WTC11 (cell line): ENCODE data around the gene HOXD1. TPM values are rescaled to one million over a fixed set of nuclear protein-coding genes. Genes with fewer than 3 reads are reported as not detected.

ENCODE experiments used
- ATAC-seq: fragments of 200-7000 bp; cut with Tn5 transposase; 2 replicates; pipeline ENCODE4 v1.10.0; 2021; ENCODE audit warnings: mild to moderate bottlenecking, moderate library complexity
- CTCF ChIA-PET: fragments of 300-600 bp; sonication (Branson Sonifier 250); formaldehyde crosslinking; loops from one replicate; lab custom pipeline; 2021; ENCODE audit warnings: antibody characterized with exemption; lab: Charles Lee
- POLR2A ChIA-PET: fragments of 350-600 bp; sonication (Branson Sonifier 250); formaldehyde crosslinking; loops from one replicate; lab custom pipeline; 2021; ENCODE audit warnings: antibody characterized with exemption; lab: Charles Lee
- DNase-seq: peaks from one replicate; pipeline ENCODE4 v3.0.0; 2021; ENCODE audit warnings: low spot score
- H3K27ac Mint-ChIP-seq: 2 replicates; pipeline ENCODE4 v1.8.0; 2021; ENCODE audit warnings: mixed read lengths
- H3K27me3 Mint-ChIP-seq: 2 replicates; pipeline ENCODE4 v1.8.0; 2021; ENCODE audit warnings: low read depth, mild to moderate bottlenecking, moderate library complexity, mixed read lengths
- H3K36me3 Mint-ChIP-seq: 2 replicates; pipeline ENCODE4 v1.8.0; 2021; ENCODE audit warnings: mixed read lengths
- H3K4me1 Mint-ChIP-seq: 2 replicates; pipeline ENCODE4 v1.8.0; 2022; ENCODE audit warnings: mixed read lengths
- H3K4me3 Mint-ChIP-seq: 2 replicates; pipeline ENCODE4 v1.8.0; 2021; ENCODE audit warnings: mild to moderate bottlenecking, moderate library complexity, mixed read lengths
- H3K9me3 Mint-ChIP-seq: 2 replicates; pipeline ENCODE4 v1.8.0; 2021; ENCODE audit warnings: mixed read lengths
- CREB1 ChIP-seq: sonication (generic); formaldehyde crosslinking; IDR thresholded peaks from 2 replicates; pipeline ENCODE4 v1.8.0; 2023; ENCODE audit warnings: mild to moderate bottlenecking, missing genetic modification reagents
- ESRRA ChIP-seq: sonication (generic); formaldehyde crosslinking; IDR thresholded peaks from 2 replicates; pipeline ENCODE4 v1.8.1; 2022; ENCODE audit warnings: mild to moderate bottlenecking, missing genetic modification reagents, borderline replicate concordance
- ETV6 ChIP-seq: sonication (generic); formaldehyde crosslinking; IDR thresholded peaks from 2 replicates; pipeline ENCODE4 v1.8.1; 2022; ENCODE audit warnings: mild to moderate bottlenecking, missing genetic modification reagents
- GABPB1 ChIP-seq: sonication (generic); formaldehyde crosslinking; IDR thresholded peaks from 2 replicates; pipeline ENCODE4 v1.8.1; 2023; ENCODE audit warnings: mild to moderate bottlenecking, missing genetic modification reagents
- HMGA2 ChIP-seq: fragments of 250-450 bp; sonication (Bioruptor Pico); IDR thresholded peaks from 2 replicates; pipeline ENCODE4 v1.4.0; 2021; ENCODE audit warnings: mild to moderate bottlenecking, moderate library complexity
- MXD4 ChIP-seq: fragments of 250-450 bp; sonication (Bioruptor Pico); IDR thresholded peaks from 2 replicates; pipeline ENCODE4 v1.8.0; 2021; ENCODE audit warnings: mild to moderate bottlenecking, moderate library complexity, borderline replicate concordance
- MYBL2 ChIP-seq: sonication (generic); formaldehyde crosslinking; IDR thresholded peaks from 2 replicates; pipeline ENCODE4 v1.8.1; 2023; ENCODE audit warnings: mild to moderate bottlenecking, moderate library complexity, missing genetic modification reagents
- NFYB ChIP-seq: sonication (generic); formaldehyde crosslinking; conservative IDR thresholded peaks from 2 replicates; pipeline ENCODE4 v1.8.0; 2022; ENCODE audit warnings: low read depth, missing genetic modification reagents
- NR2C2 ChIP-seq: sonication (generic); formaldehyde crosslinking; IDR thresholded peaks from 2 replicates; pipeline ENCODE4 v1.8.0; 2022; ENCODE audit warnings: mild to moderate bottlenecking, missing genetic modification reagents
- OVOL2 ChIP-seq: fragments of 250-450 bp; sonication (Bioruptor Pico); IDR thresholded peaks from 2 replicates; pipeline ENCODE4 v1.9.0; 2021; ENCODE audit warnings: mild to moderate bottlenecking, borderline replicate concordance
- ZBTB21 ChIP-seq: sonication (generic); formaldehyde crosslinking; IDR thresholded peaks from 2 replicates; pipeline ENCODE4 v1.8.1; 2023; ENCODE audit warnings: mild to moderate bottlenecking, missing genetic modification reagents, borderline replicate concordance
- ZNF219 ChIP-seq: sonication (generic); formaldehyde crosslinking; IDR thresholded peaks from 2 replicates; pipeline ENCODE4 v1.8.0; 2023; ENCODE audit warnings: missing genetic modification reagents, mild to moderate bottlenecking, borderline replicate concordance
- ZNF232 ChIP-seq: sonication (generic); formaldehyde crosslinking; IDR thresholded peaks from 2 replicates; pipeline ENCODE4 v1.8.0; 2022; ENCODE audit warnings: mild to moderate bottlenecking, missing genetic modification reagents
- total RNA-seq: library from RNA; stranded (reverse); gene quantifications from 3 replicates; pipeline ENCODE4 v1.2.3, GENCODE V29; 2021
- TF ChIP-seq, protein P1 (sequence below): fragments of 250-450 bp; sonication (Bioruptor Pico); IDR thresholded peaks from 2 replicates; pipeline ENCODE4 v2.1.2; 2022; ENCODE audit warnings: mild to moderate bottlenecking, moderate library complexity
- TF ChIP-seq, protein P2 (sequence below): sonication (generic); formaldehyde crosslinking; IDR thresholded peaks from 2 replicates; pipeline ENCODE4 v1.8.1; 2023; ENCODE audit warnings: mild to moderate bottlenecking, missing genetic modification reagents
- TF ChIP-seq, protein P3 (sequence below): sonication (generic); formaldehyde crosslinking; IDR thresholded peaks from 2 replicates; pipeline ENCODE4 v1.8.1; 2022; ENCODE audit warnings: low read depth, missing genetic modification reagents, borderline replicate concordance
- TF ChIP-seq, protein P4 (sequence below): sonication (generic); formaldehyde crosslinking; IDR thresholded peaks from 2 replicates; pipeline ENCODE4 v1.8.1; 2023; ENCODE audit warnings: mild to moderate bottlenecking, moderate library complexity, missing genetic modification reagents
- TF ChIP-seq, protein P5 (sequence below): sonication (generic); formaldehyde crosslinking; IDR thresholded peaks from 2 replicates; pipeline ENCODE4 v1.8.1; 2022; ENCODE audit warnings: low read depth, mild to moderate bottlenecking, moderate library complexity, missing genetic modification reagents, borderline replicate concordance
- TF ChIP-seq, protein P6 (sequence below): sonication (generic); formaldehyde crosslinking; IDR thresholded peaks from 2 replicates; pipeline ENCODE4 v1.8.0; 2022; ENCODE audit warnings: mild to moderate bottlenecking, missing genetic modification reagents

Gene HOXD1
- total RNA-seq, 1 experiment from 2014 or later, result 0.22 TPM

DNA sequence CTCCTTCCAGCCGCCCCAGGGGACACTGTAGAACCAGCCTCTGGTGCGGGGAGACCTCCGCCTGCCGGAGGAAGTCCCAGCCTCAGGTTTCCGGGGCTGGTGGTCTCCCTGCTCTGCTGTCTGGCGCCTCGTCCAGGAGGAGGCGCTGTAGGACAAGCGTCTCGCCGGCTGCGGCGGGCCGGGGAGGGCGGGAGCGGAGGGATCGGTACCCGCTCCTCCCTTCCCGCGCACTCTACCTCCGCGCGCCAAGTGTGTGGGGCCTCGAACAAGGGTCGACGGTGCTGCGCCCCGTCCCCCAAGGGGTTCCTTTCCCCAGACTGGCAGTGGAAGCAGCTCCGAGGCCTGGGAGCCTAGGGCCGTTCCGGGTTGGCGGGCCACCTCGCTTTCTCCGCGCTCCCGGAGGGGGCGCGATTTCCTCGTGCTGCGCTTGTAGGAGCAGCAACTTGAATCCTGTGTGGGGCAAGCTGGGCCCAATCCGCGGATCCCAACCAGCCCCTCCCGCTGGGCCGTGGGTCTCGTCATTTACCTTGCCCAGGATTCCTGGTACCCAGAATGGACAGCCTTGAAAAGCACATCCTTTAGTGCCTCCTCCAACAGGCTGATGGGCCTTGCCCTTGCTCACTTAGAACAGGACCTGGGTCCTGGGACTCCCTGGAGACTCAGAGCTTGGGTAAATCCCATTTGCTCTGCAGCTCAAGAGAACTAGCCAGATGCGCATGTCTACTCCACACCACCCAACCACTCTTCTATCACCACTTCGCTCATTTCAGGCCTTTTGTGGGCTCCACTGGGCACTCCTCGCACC lies 47.8 kb upstream of the HOXD1 start (continued):
- peak; percentile 64; the same call in 1 of the 2 replicates for TF ChIP-seq ESRRA (CRISPR knock-in tag)
- peak; percentile 85 for TF ChIP-seq ZNF232
- TF ChIP-seq ZNF219 (CRISPR knock-in tag), result no peak
- TF ChIP-seq GABPB1 (CRISPR knock-in tag), result no peak; the same call in none of the 2 replicates
- TF ChIP-seq, protein P1, sequence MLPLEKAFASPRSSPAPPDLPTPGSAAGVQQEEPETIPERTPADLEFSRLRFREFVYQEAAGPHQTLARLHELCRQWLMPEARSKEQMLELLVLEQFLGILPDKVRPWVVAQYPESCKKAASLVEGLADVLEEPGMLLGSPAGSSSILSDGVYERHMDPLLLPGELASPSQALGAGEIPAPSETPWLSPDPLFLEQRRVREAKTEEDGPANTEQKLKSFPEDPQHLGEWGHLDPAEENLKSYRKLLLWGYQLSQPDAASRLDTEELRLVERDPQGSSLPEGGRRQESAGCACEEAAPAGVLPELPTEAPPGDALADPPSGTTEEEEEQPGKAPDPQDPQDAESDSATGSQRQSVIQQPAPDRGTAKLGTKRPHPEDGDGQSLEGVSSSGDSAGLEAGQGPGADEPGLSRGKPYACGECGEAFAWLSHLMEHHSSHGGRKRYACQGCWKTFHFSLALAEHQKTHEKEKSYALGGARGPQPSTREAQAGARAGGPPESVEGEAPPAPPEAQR (CRISPR knock-in tag), result no peak

DNA sequence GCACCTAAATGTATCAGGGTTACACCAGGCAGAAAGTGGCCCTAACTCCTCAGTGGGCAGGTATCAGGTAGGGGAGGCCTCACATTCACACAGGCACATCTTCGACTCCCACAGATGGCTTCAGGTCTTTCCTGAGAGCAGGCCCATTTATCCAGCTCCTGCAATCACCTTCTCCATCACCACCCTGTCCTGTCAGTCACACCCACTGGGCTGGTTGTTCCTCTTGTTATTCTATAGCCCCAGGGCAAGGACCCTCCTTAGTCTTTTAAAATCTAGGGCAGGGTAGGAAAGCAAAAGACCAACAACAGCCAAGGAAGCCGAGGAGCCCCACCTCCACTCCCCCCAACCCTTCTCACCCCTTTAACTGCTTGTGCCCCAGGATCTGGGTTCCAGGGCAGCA lies 46.2 kb upstream of the HOXD1 start:
- Mint-ChIP-seq H3K4me3 (no peak overlapping the region), H3K36me3 (no peaks in the 10 kb centered on the region), H3K27me3 (peaks cover 98% of the 10 kb centered on the region), H3K27ac (no peak overlapping the region), H3K9me3 (no peaks in the 10 kb centered on the region), H3K4me1 (peaks cover 4% of the 10 kb centered on the region)
- ATAC-seq (no peak), DNase-seq (no peak)
- TF ChIP-seq ZBTB21 (no peak), NFYB (CRISPR knock-in tag) (no peak), MXD4 (CRISPR knock-in tag) (no peak), OVOL2 (CRISPR knock-in tag) (no peak), CREB1 (CRISPR knock-in tag) (no peak), NR2C2 (no peak), ETV6 (CRISPR knock-in tag) (no peak), MYBL2 (no peak), HMGA2 (CRISPR knock-in tag) (no peak)
- TF ChIP-seq, protein P1 (CRISPR knock-in tag), result no peak
- TF ChIP-seq, protein P2, sequence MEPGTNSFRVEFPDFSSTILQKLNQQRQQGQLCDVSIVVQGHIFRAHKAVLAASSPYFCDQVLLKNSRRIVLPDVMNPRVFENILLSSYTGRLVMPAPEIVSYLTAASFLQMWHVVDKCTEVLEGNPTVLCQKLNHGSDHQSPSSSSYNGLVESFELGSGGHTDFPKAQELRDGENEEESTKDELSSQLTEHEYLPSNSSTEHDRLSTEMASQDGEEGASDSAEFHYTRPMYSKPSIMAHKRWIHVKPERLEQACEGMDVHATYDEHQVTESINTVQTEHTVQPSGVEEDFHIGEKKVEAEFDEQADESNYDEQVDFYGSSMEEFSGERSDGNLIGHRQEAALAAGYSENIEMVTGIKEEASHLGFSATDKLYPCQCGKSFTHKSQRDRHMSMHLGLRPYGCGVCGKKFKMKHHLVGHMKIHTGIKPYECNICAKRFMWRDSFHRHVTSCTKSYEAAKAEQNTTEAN (CRISPR knock-in tag), result no peak
- TF ChIP-seq, protein P3, sequence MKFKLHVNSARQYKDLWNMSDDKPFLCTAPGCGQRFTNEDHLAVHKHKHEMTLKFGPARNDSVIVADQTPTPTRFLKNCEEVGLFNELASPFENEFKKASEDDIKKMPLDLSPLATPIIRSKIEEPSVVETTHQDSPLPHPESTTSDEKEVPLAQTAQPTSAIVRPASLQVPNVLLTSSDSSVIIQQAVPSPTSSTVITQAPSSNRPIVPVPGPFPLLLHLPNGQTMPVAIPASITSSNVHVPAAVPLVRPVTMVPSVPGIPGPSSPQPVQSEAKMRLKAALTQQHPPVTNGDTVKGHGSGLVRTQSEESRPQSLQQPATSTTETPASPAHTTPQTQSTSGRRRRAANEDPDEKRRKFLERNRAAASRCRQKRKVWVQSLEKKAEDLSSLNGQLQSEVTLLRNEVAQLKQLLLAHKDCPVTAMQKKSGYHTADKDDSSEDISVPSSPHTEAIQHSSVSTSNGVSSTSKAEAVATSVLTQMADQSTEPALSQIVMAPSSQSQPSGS (CRISPR knock-in tag), result no peak
- TF ChIP-seq, protein P4, sequence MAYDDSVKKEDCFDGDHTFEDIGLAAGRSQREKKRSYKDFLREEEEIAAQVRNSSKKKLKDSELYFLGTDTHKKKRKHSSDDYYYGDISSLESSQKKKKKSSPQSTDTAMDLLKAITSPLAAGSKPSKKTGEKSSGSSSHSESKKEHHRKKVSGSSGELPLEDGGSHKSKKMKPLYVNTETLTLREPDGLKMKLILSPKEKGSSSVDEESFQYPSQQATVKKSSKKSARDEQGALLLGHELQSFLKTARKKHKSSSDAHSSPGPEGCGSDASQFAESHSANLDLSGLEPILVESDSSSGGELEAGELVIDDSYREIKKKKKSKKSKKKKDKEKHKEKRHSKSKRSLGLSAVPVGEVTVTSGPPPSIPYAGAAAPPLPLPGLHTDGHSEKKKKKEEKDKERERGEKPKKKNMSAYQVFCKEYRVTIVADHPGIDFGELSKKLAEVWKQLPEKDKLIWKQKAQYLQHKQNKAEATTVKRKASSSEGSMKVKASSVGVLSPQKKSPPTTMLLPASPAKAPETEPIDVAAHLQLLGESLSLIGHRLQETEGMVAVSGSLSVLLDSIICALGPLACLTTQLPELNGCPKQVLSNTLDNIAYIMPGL (CRISPR knock-in tag), result no peak
- TF ChIP-seq, protein P5, sequence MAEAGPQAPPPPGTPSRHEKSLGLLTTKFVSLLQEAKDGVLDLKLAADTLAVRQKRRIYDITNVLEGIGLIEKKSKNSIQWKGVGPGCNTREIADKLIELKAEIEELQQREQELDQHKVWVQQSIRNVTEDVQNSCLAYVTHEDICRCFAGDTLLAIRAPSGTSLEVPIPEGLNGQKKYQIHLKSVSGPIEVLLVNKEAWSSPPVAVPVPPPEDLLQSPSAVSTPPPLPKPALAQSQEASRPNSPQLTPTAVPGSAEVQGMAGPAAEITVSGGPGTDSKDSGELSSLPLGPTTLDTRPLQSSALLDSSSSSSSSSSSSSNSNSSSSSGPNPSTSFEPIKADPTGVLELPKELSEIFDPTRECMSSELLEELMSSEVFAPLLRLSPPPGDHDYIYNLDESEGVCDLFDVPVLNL (CRISPR knock-in tag), result no peak
- TF ChIP-seq, protein P6, sequence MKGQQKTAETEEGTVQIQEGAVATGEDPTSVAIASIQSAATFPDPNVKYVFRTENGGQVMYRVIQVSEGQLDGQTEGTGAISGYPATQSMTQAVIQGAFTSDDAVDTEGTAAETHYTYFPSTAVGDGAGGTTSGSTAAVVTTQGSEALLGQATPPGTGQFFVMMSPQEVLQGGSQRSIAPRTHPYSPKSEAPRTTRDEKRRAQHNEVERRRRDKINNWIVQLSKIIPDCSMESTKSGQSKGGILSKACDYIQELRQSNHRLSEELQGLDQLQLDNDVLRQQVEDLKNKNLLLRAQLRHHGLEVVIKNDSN, result no peak
- CTCF ChIA-PET, result interaction anchor here (0.9 to 1.5 kb wide), 2 partner anchors 313 to 412 kb away, joined by 4 to 5 read pairs; no protein-coding TSS in a partner anchor
- POLR2A ChIA-PET, result no interaction called here
